Measurements from ENCODE around the gene AKNAD1. TPM values are rescaled to one million over a fixed set of nuclear protein-coding genes. Genes with fewer than 3 reads are reported as not detected.

Gene AKNAD1
- total and polyA plus RNA-seq, 2 of the 4 experiments (the other 2 are of a cell fraction), result 0.07 to 0.18 TPM

DNA sequence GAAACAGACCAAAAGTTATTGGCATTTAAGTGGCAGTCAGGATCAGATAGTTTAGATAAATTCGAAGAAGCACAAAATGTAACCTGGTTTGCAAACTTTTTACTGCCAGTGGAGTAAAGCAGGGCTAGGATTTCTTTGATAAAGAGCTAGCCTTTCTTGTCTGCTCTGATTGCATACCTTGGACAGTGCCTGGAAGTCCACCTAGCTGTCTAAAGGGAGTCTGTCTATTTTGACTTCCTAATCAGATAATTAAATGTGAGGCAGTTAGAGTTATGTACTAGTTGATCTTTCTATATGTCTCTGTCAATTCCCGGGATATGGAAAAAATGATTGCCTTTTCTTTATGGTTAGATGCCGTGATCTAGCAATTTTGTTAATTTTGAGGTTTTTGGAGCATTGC is 24.0 kb upstream of the AKNAD1 start:
- intact Hi-C loops (cut with micrococcal nuclease) (loop anchor here (2.0 kb wide), 1 partner anchor 16 kb away; no protein-coding TSS in a partner anchor), in situ Hi-C loops (cut with MboI; ENCODE audit: low sequenced_read_pairs) (no loop called here), dilution Hi-C loops (cut with HindIII; ENCODE audit: low sequenced_read_pairs, unreplicated experiment) (no loop called here)
- no peak overlapping the region for H3K14ac ChIP-seq (replicated peaks; ENCODE audit: low read depth, low read length)
- no peak overlapping the region for H2BK5ac ChIP-seq (ENCODE audit: low read depth, low read length, poor library complexity, severe bottlenecking)
- TF ChIP-seq SMC3 (IDR thresholded peaks at IDR 0.05; ENCODE audit: low read depth, low read length) (no peak), FOS (IDR thresholded peaks at IDR 0.05; ENCODE audit: low read depth, low read length) (no peak), MAZ (IDR thresholded peaks at IDR 0.05; ENCODE audit: borderline replicate concordance, low read depth, low read length) (no peak), RFX5 (IDR thresholded peaks at IDR 0.05; ENCODE audit: low read depth, low read length) (no peak), NFE2L2 (IDR thresholded peaks at IDR 0.05; ENCODE audit: low read depth, low read length) (no peak)
- no peaks in the 10 kb centered on the region for H3K9me1 ChIP-seq (ENCODE audit: insufficient read depth, low read length)
- H3K18ac ChIP-seq (ENCODE audit: low read depth, low read length), result no peak overlapping the region
- no CpG with 5 or more reads among the region's 3 CpGs for WGBS, 2 experiments (ENCODE audit: extremely low coverage in 2 of 2, insufficient read length in 1 of 2)
- no peak overlapping the region for H2AK9ac ChIP-seq (replicated peaks; ENCODE audit: low read depth, low read length, poor library complexity)
- H3K36me3 ChIP-seq (ENCODE audit: control insufficient read depth, insufficient read depth, low read length), result no peaks in the 10 kb centered on the region
- H2BK20ac ChIP-seq (ENCODE audit: low read depth, low read length), result no peak overlapping the region
- no peak overlapping the region for H3K4ac ChIP-seq (ENCODE audit: low read depth, low read length)
- CTCF ChIA-PET, result no interaction called here
- no peak overlapping the region for H3K4me3 ChIP-seq (ENCODE audit: insufficient read depth, low read depth, low read length)
- H4K5ac ChIP-seq (ENCODE audit: low read depth, low read length), result no peak overlapping the region
- DNase-seq (peak; percentile 23), ATAC-seq (ENCODE audit: low read depth) (no peak)
- POLR2A ChIA-PET (ENCODE audit: unreplicated experiment), result interaction anchor here (0.7 kb wide), 1 partner anchor 114 kb away, joined by 7 read pairs; no protein-coding TSS in a partner anchor
- H2BK120ac ChIP-seq (ENCODE audit: low read depth, low read length), result no peak overlapping the region
- no peaks in the 10 kb centered on the region for H3K27me3 ChIP-seq (ENCODE audit: control insufficient read depth, insufficient read depth, low read length)
- peaks cover 18 to 60% of the 10 kb centered on the region in 2 experiments for H3K79me1 ChIP-seq (ENCODE audit: low read depth in 1 of 2, low read length in 2 of 2)
- H4K8ac ChIP-seq (ENCODE audit: low read depth in 2 of 2, low read length in 2 of 2), result no peak overlapping the region
- H2AK5ac ChIP-seq (ENCODE audit: low read depth, low read length), result no peak overlapping the region
- no peaks in the 10 kb centered on the region for H3K9me3 ChIP-seq (ENCODE audit: control insufficient read depth, insufficient read depth, low read length)
- BruUV-seq (replicated peaks), result no TSS peak
- H4K20me1 ChIP-seq (ENCODE audit: insufficient read depth, low read length), result no peaks in the 10 kb centered on the region; the same call in 1 of the 2 replicates
- H3K9ac ChIP-seq (ENCODE audit: low read depth, low read length), result no peak overlapping the region
- no peak overlapping the region for H2BK15ac ChIP-seq (ENCODE audit: low read depth, low read length)
- H3K56ac ChIP-seq (ENCODE audit: extremely low read depth, insufficient read depth, low read length), result no peak overlapping the region
- no peak overlapping the region for H3K4me2 ChIP-seq (ENCODE audit: low read depth, low read length)
- no peaks in the 10 kb centered on the region; the same call in 1 of the 2 replicates for H3K4me1 ChIP-seq (ENCODE audit: control insufficient read depth, insufficient read depth, low read length)
- no peak overlapping the region for H2AFZ ChIP-seq (replicated peaks; ENCODE audit: low read length, poor library complexity)
- no peak overlapping the region for H4K91ac ChIP-seq (ENCODE audit: insufficient read depth, low read depth, low read length)
- no peak overlapping the region for H3K23ac ChIP-seq (ENCODE audit: low read depth, low read length)
- H3K27ac ChIP-seq (ENCODE audit: insufficient read depth, low read length), result no peak overlapping the region

Data from IMR-90 (cell line).